ENCODE measurements around the gene KIF13A. TPM values are rescaled to one million over a fixed set of nuclear protein-coding genes. Genes with fewer than 3 reads are reported as not detected.

The KIF13A gene
- total RNA-seq, 1 donor from 2014 or later, result 28.9 TPM

GRCh38 chr6:17986656-17987446 is 584 bp downstream of the KIF13A start:
- intact Hi-C loops (cut with DNase I), result loop anchor here (2.0 to 10.0 kb wide), 4 partner anchors 55 to 282 kb away; partner anchors contain the start of gene NUP153
- DNase-seq (ENCODE audit: low spot score in 2 of 2), result peak in 1 of 2 donors; percentile 85

GRCh38 chr6:17985934-17986655 is 1.3 kb downstream of the KIF13A start:
- no peak for DNase-seq (ENCODE audit: low spot score in 2 of 2)
- H3K4me3 ChIP-seq, result peak overlapping the region; percentile 71 to 72
- intact Hi-C loops (cut with DNase I), result loop anchor here (2.0 to 10.0 kb wide), 4 partner anchors 54 to 281 kb away; partner anchors contain the start of gene NUP153
- TF ChIP-seq, protein P1, sequence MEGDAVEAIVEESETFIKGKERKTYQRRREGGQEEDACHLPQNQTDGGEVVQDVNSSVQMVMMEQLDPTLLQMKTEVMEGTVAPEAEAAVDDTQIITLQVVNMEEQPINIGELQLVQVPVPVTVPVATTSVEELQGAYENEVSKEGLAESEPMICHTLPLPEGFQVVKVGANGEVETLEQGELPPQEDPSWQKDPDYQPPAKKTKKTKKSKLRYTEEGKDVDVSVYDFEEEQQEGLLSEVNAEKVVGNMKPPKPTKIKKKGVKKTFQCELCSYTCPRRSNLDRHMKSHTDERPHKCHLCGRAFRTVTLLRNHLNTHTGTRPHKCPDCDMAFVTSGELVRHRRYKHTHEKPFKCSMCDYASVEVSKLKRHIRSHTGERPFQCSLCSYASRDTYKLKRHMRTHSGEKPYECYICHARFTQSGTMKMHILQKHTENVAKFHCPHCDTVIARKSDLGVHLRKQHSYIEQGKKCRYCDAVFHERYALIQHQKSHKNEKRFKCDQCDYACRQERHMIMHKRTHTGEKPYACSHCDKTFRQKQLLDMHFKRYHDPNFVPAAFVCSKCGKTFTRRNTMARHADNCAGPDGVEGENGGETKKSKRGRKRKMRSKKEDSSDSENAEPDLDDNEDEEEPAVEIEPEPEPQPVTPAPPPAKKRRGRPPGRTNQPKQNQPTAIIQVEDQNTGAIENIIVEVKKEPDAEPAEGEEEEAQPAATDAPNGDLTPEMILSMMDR (IDR thresholded peaks at IDR 0.05), result no peak
- no peaks in the 10 kb centered on the region for H3K36me3 ChIP-seq
- peak overlapping the region; percentile 83 to 91 for H3K27ac ChIP-seq
- no peaks in the 10 kb centered on the region for H3K9me3 ChIP-seq
- peaks cover 3 to 23% of the 10 kb centered on the region in 2 donors for H3K4me1 ChIP-seq
- H3K27me3 ChIP-seq, result no peaks in the 10 kb centered on the region

More at GRCh38 chr6:17986656-17987446, 584 bp downstream of the KIF13A start:
- H3K9me3 ChIP-seq, result no peaks in the 10 kb centered on the region
- peak overlapping the region; percentile 71 to 72 for H3K4me3 ChIP-seq
- no peaks in the 10 kb centered on the region for H3K27me3 ChIP-seq
- no peaks in the 10 kb centered on the region for H3K36me3 ChIP-seq
- TF ChIP-seq, protein P1 (IDR thresholded peaks at IDR 0.05), result peak in 1 of 3 experiments; percentile 9
- peaks cover 0 to 18% of the 10 kb centered on the region in 2 donors for H3K4me1 ChIP-seq
- H3K27ac ChIP-seq, result peak overlapping the region; percentile 83 to 91

DNA sequence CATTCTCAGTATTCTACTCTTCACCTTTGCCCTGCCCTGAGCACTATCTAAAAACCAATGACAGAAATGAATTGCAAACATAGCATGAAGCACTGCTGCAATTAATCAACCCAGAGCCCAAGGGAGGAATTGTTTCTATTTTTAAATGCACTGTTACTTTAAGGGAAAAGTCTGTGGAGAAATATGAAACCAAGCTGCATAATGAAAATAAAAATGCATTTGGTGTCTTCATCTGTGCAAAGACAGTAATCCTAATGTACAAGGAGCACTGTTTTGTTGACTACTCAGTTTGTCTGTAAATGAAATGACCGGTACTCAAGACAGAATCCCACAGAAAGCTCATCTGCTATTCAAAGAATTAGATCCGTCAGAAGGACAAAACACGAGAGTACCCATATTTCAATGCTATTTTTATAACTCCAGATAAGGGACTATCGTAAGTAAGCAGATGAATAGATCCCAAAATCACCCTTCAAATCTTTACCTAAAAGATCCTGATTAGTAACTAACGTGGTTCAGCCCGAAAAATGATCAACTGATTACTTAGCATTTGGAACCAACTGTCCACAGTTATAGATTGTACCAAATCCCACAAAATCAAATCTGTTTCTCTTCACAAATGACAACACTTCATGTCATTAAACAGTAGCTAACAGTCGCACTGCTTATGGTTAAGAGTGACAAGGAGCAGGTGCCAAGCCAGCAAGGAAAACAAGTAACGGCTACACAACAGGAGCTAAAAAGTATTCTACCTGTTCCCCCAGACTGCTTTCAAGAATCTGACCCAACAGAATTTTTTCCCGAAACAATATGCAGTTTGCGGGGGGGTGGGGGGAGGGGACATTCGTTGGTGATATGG is 2.4 kb downstream of the KIF13A start:
- Histone ChIP-seq H3K4me1 (peaks cover 3 to 25% of the 10 kb centered on the region in 2 donors), H3K36me3 (no peaks in the 10 kb centered on the region), H3K4me3 (peak overlapping the region; percentile 71 to 72), H3K27me3 (no peaks in the 10 kb centered on the region), H3K9me3 (no peaks in the 10 kb centered on the region), H3K27ac (peak overlapping the region; percentile 6 to 36)
- intact Hi-C loops (cut with DNase I), result loop anchor here (5.0 to 10.0 kb wide), 3 partner anchors 53 to 280 kb away; partner anchors contain the start of gene NUP153
- no peak for DNase-seq (ENCODE audit: low spot score in 2 of 2)
- TF ChIP-seq, protein P1 (IDR thresholded peaks at IDR 0.05), result no peak

- no peaks in the 10 kb centered on the region for H3K9me3 ChIP-seq
- intact Hi-C loops (cut with DNase I), result loop anchor here (10.0 kb wide), 1 partner anchor 280 kb away; the partner anchor contains the start of gene NUP153
- H3K27me3 ChIP-seq, result no peaks in the 10 kb centered on the region
- peak overlapping the region in 1 of 2 donors; percentile 6 for H3K27ac ChIP-seq
- TF ChIP-seq, protein P1 (IDR thresholded peaks at IDR 0.05), result no peak
- peak overlapping the region; percentile 71 to 72 for H3K4me3 ChIP-seq
- H3K4me1 ChIP-seq, result peaks cover 3 to 25% of the 10 kb centered on the region in 2 donors
- DNase-seq (ENCODE audit: low spot score in 2 of 2), result no peak
- H3K36me3 ChIP-seq, result no peaks in the 10 kb centered on the region
Measured at GRCh38 chr6:17984399-17984798, 3.0 kb downstream of the KIF13A start.

DNA sequence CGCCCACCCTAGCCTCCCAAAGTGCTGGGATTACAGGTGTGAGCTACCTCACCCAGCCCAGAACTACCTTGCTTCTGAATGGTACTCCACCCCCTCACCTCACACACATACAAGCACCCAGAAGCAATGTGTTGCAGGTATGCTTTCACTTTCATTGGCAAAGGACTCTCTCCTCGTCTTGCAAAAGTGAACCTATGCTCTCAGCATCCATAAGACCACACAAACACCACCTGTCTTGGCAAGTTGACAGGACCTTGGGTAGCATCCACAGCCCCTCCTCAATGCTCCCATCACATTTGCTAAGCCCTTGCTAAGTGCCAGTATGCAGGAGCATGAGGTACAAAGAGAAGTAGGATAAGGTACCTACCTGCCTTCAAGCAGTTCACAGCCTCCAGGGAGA is 3.7 kb downstream of the KIF13A start:
- Histone ChIP-seq H3K27me3 (no peaks in the 10 kb centered on the region), H3K4me1 (peaks cover 3 to 21% of the 10 kb centered on the region in 2 donors), H3K36me3 (no peaks in the 10 kb centered on the region), H3K4me3 (peak overlapping the region in 1 of 2 donors; percentile 72), H3K27ac (no peak overlapping the region), H3K9me3 (no peaks in the 10 kb centered on the region)
- DNase-seq (ENCODE audit: low spot score in 2 of 2), result no peak
- intact Hi-C loops (cut with DNase I), result loop anchor here (10.0 kb wide), 1 partner anchor 279 kb away; the partner anchor contains the start of gene NUP153
- TF ChIP-seq, protein P1 (IDR thresholded peaks at IDR 0.05), result no peak
